Neural cell (in vitro differentiated cells): ENCODE data around the gene EEF1AKMT3. TPM values are rescaled to one million over a fixed set of nuclear protein-coding genes. Genes with fewer than 3 reads are reported as not detected.

Experiments
- H2AFZ ChIP-seq: fragments of 200-600, 300-800 bp; sonication (generic), shearing (Covaris generic); 2 replicates; pipeline ENCODE4 v1.6.0; 2014; ENCODE audit warnings: low read depth, mild to moderate bottlenecking, antibody characterized with exemption, low read length, moderate library complexity
- H3F3A ChIP-seq: fragments of 200-600 bp; shearing (Covaris generic); 2 replicates; pipeline ENCODE4 v1.6.1; 2016; ENCODE audit warnings: mild to moderate bottlenecking, moderate library complexity, mixed read lengths, antibody characterized with exemption, low read length; ENCODE audit not compliant: insufficient read depth, poor library complexity, severe bottlenecking
- H3K27ac ChIP-seq: fragments of 200-600, 300-800 bp; sonication (generic), shearing (Covaris generic); 2 replicates; pipeline ENCODE4 v1.5.1; 2014; ENCODE audit warnings: mild to moderate bottlenecking, low read length, moderate library complexity
- H3K27me3 ChIP-seq: fragments of 300-800, 200-600 bp; sonication (generic), shearing (Covaris generic); 2 replicates; pipeline ENCODE4 v1.6.0; 2014; ENCODE audit warnings: mild to moderate bottlenecking, low read depth, low read length, moderate library complexity; ENCODE audit not compliant: insufficient read depth
- H3K36me3 ChIP-seq: fragments of 300-800, 200-600 bp; sonication (generic), shearing (Covaris generic); 2 replicates; pipeline ENCODE4 v1.5.1; 2014; ENCODE audit warnings: mild to moderate bottlenecking, antibody characterized with exemption, low read length, moderate library complexity; ENCODE audit not compliant: insufficient read depth
- H3K4me2 ChIP-seq: fragments of 300-800, 200-600 bp; sonication (generic), shearing (Covaris generic); 2 replicates; pipeline ENCODE4 v1.6.0; 2014; ENCODE audit warnings: mild to moderate bottlenecking, low read length
- H3K4me3 ChIP-seq: fragments of 300-800, 200-600 bp; sonication (generic), shearing (Covaris generic); 2 replicates; pipeline ENCODE4 v1.5.1; 2014; ENCODE audit warnings: mild to moderate bottlenecking, low read length, moderate library complexity
- H3K79me2 ChIP-seq: fragments of 200-600 bp; shearing (Covaris generic); replicated peaks from 2 replicates; pipeline ENCODE4 v1.6.0; 2014; ENCODE audit warnings: mild to moderate bottlenecking, low read length, moderate library complexity; ENCODE audit not compliant: insufficient read depth
- H3K9ac ChIP-seq: fragments of 300-800, 200-600 bp; sonication (generic), shearing (Covaris generic); 2 replicates; pipeline ENCODE4 v1.6.1; 2016; ENCODE audit warnings: mild to moderate bottlenecking, low read length, mixed read lengths
- H3K9me2 ChIP-seq: fragments of 200-600 bp; shearing (Covaris generic); 2 replicates; pipeline ENCODE4 v1.6.1; 2016; ENCODE audit warnings: mild to moderate bottlenecking, low read length, mixed read lengths; ENCODE audit not compliant: insufficient read depth
- H3K9me3 ChIP-seq: fragments of 200-600, 300-800 bp; sonication (generic), shearing (Covaris generic); 2 replicates; pipeline ENCODE4 v1.6.1; 2016; ENCODE audit warnings: mild to moderate bottlenecking, mixed run types, low read length, moderate library complexity, mixed read lengths
- H4K20me1 ChIP-seq: fragments of 200-600 bp; shearing (Covaris generic); 2 replicates; pipeline ENCODE4 v1.6.1; 2016; ENCODE audit warnings: mild to moderate bottlenecking, mixed run types; ENCODE audit not compliant: insufficient read depth
- CTCF ChIP-seq: fragments of 450-650 bp; IDR thresholded peaks from 2 replicates; pipeline ENCODE4 v1.5.1; 2014; ENCODE audit warnings: antibody characterized with exemption, mild to moderate bottlenecking, moderate library complexity; ENCODE audit not compliant: poor library complexity, severe bottlenecking
- EP300 ChIP-seq: fragments of 450-650 bp; conservative IDR thresholded peaks from 2 replicates; pipeline ENCODE4 v1.6.1; 2014; ENCODE audit warnings: antibody characterized with exemption, mild to moderate bottlenecking, moderate library complexity; ENCODE audit not compliant: poor library complexity, severe bottlenecking
- EZH2 ChIP-seq: fragments of 200-600, 300-800 bp; shearing (Covaris generic), sonication (generic); IDR thresholded peaks from 2 replicates; pipeline ENCODE4 v1.6.1; 2014; ENCODE audit warnings: antibody characterized with exemption, low read length, borderline replicate concordance, mild to moderate bottlenecking; ENCODE audit not compliant: insufficient read depth, poor library complexity, severe bottlenecking
- MXI1 ChIP-seq: fragments of 450-650 bp; conservative IDR thresholded peaks from 2 replicates; pipeline ENCODE4 v1.6.1; 2014; ENCODE audit warnings: antibody characterized with exemption, mild to moderate bottlenecking; ENCODE audit not compliant: poor library complexity, severe bottlenecking
- POLR2AphosphoS5 ChIP-seq: IDR thresholded peaks from 2 replicates; pipeline ENCODE4 v1.6.1; 2012
- RAD21 ChIP-seq: fragments of 450-650 bp; conservative IDR thresholded peaks from 2 replicates; pipeline ENCODE4 v1.6.1; 2014; ENCODE audit warnings: antibody characterized with exemption, mild to moderate bottlenecking, moderate library complexity
- REST ChIP-seq: IDR thresholded peaks from 2 replicates; pipeline ENCODE4 v1.6.1; 2012; ENCODE audit warnings: borderline replicate concordance
- SMC3 ChIP-seq: fragments of 450-650 bp; conservative IDR thresholded peaks from 2 replicates; pipeline ENCODE4 v1.6.1; 2014; ENCODE audit warnings: antibody characterized with exemption, mild to moderate bottlenecking, moderate library complexity; ENCODE audit not compliant: poor library complexity
- TAF1 ChIP-seq: IDR thresholded peaks from 2 replicates; pipeline ENCODE4 v1.6.1; 2012; ENCODE audit warnings: low read depth
- polyA plus RNA-seq: library from polyadenylated mRNA; depleted of rRNA; stranded (reverse); fragments of >200 nt; gene quantifications from 2 replicates; pipeline ENCODE4 v1.2.3, GENCODE V29; 2014

Gene EEF1AKMT3
- polyA plus RNA-seq, 1 donor from 2014 or later, result 1.6 TPM

- peaks cover 16% of the 10 kb centered on the region for H3K79me2 ChIP-seq
- TF ChIP-seq EZH2, result no peak
- no peak for TF ChIP-seq TAF1
- TF ChIP-seq CTCF, result no peak
- TF ChIP-seq MXI1, result no peak
- TF ChIP-seq REST, result no peak
- no peaks in the 10 kb centered on the region for H3K27me3 ChIP-seq
- H3K27ac ChIP-seq, result no peak overlapping the region
- H4K20me1 ChIP-seq, result peaks cover 8% of the 10 kb centered on the region
- H3K9ac ChIP-seq, result no peak overlapping the region
- no peak overlapping the region for H3K4me2 ChIP-seq
- H3F3A ChIP-seq, result no peaks in the 10 kb centered on the region
- no peaks in the 10 kb centered on the region for H3K9me3 ChIP-seq
- H3K4me3 ChIP-seq, result no peak overlapping the region
- H3K36me3 ChIP-seq, result no peaks in the 10 kb centered on the region
- no peak overlapping the region for H2AFZ ChIP-seq
- H3K9me2 ChIP-seq, result no peaks in the 10 kb centered on the region
Observed at GRCh38 chr12:57825451-57825850, 53.0 kb downstream of the EEF1AKMT3 start.

DNA sequence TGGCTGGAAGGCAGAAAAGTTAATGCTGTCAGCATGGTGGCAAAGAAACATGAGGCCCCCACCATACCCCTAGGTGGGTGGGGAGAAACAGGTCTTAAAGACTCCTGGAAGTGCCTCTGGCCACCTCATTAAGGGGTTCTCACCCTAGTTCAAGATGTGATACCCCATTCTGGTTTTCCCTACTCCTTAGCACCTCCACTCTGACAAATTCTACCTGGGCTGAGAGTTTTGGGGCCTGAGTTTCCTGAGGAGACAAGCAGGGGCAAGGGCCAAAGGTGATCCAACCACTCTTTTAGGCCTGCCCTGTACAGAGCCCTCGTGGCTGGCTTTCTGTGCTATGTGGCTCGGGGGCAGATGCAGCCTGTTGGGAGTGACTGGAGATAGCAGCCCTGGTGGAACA lies 54.0 kb downstream of the EEF1AKMT3 start:
- Histone ChIP-seq H3K27me3 (no peaks in the 10 kb centered on the region), H3K4me3 (no peak overlapping the region), H4K20me1 (peaks cover 8% of the 10 kb centered on the region), H3K27ac (no peak overlapping the region), H2AFZ (no peak overlapping the region), H3K79me2 (peaks cover 25% of the 10 kb centered on the region), H3F3A (no peaks in the 10 kb centered on the region), H3K36me3 (no peaks in the 10 kb centered on the region), H3K9me3 (no peaks in the 10 kb centered on the region), H3K9ac (no peak overlapping the region), H3K4me2 (no peak overlapping the region), H3K9me2 (no peaks in the 10 kb centered on the region)
- no peak for TF ChIP-seq CTCF
- TF ChIP-seq EZH2, result no peak
- TF ChIP-seq REST, result no peak
- TF ChIP-seq TAF1, result no peak
- TF ChIP-seq SMC3, result no peak
- no peak for TF ChIP-seq EP300
- no peak for TF ChIP-seq POLR2AphosphoS5
- TF ChIP-seq RAD21, result no peak
- no peak for TF ChIP-seq MXI1
